Measurements from ENCODE around the gene M6PR.

DNA sequence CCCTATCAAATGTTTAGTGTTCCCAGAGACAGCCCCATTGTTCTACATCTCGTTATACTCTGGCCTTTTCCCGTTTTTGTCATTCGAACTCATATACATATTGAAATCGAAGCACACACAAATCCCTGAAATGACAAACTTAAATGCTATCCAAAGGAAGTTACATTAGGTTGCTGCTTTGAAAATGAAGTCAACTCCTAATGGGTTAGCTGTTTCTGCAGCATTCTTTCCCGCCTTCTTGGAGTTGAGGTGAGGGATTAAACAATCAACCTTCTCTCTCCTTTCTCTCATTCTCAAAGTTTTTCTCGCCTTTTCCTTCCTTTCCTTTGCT, 35.8 kb downstream of the M6PR start:
- TF ChIP-seq, protein P1, sequence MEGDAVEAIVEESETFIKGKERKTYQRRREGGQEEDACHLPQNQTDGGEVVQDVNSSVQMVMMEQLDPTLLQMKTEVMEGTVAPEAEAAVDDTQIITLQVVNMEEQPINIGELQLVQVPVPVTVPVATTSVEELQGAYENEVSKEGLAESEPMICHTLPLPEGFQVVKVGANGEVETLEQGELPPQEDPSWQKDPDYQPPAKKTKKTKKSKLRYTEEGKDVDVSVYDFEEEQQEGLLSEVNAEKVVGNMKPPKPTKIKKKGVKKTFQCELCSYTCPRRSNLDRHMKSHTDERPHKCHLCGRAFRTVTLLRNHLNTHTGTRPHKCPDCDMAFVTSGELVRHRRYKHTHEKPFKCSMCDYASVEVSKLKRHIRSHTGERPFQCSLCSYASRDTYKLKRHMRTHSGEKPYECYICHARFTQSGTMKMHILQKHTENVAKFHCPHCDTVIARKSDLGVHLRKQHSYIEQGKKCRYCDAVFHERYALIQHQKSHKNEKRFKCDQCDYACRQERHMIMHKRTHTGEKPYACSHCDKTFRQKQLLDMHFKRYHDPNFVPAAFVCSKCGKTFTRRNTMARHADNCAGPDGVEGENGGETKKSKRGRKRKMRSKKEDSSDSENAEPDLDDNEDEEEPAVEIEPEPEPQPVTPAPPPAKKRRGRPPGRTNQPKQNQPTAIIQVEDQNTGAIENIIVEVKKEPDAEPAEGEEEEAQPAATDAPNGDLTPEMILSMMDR (conservative IDR thresholded peaks at IDR 0.05; ENCODE audit: low read length) = no peak
- no peak for TF ChIP-seq EZH2phosphoT487 (IDR thresholded peaks at IDR 0.05; ENCODE audit: borderline replicate concordance)
